IMR-90 (cell line): ENCODE data around the gene RALGPS1. TPM values are rescaled to one million over a fixed set of nuclear protein-coding genes. Genes with fewer than 3 reads are reported as not detected.

Experiments used
- ATAC-seq: fragments of 200-7000 bp; cut with Tn5 transposase; 2 replicates; pipeline ENCODE4 v1.9.1; 2020; ENCODE audit warnings: low read depth, mild to moderate bottlenecking, moderate library complexity
- BruUV-seq: library from RNA; stranded (reverse); fragments of 400-500 nt; replicated peaks from 2 replicates; lab custom pipeline; 2021; lab: Mats Ljungman, UMichigan
- CTCF ChIA-PET: fragments of 300-600 bp; formaldehyde crosslinking; extraction: SDS; loops from one replicate; lab custom pipeline; 2021; ENCODE audit warnings: antibody characterized with exemption; lab: Yijun Ruan, JAX
- POLR2A ChIA-PET: fragments of 300-600 bp; sonication (Branson Sonifier 250); formaldehyde crosslinking; loops from one replicate; lab custom pipeline; 2022; ENCODE audit warnings: antibody characterized with exemption; ENCODE audit not compliant: unreplicated experiment; lab: Charles Lee
- DNase-seq: peaks from one replicate; pipeline ENCODE4 v3.0.0; 2013
- H2AFZ ChIP-seq: replicated peaks from 2 replicates; pipeline ENCODE3; 2013; ENCODE audit warnings: low read length, mild to moderate bottlenecking; ENCODE audit not compliant: poor library complexity
- H2AK5ac ChIP-seq: 2 replicates; pipeline ENCODE4 v1.6.1; 2013; ENCODE audit warnings: low read depth, low read length, inconsistent platforms
- H2AK9ac ChIP-seq: replicated peaks from 2 replicates; pipeline ENCODE3; 2013; ENCODE audit warnings: mild to moderate bottlenecking, low read depth, low read length, moderate library complexity; ENCODE audit not compliant: poor library complexity
- H2BK120ac ChIP-seq: 2 replicates; pipeline ENCODE4 v1.6.1; 2013; ENCODE audit warnings: low read depth, low read length, inconsistent platforms
- H2BK15ac ChIP-seq: 3 replicates; pipeline ENCODE4 v1.6.1; 2013; ENCODE audit warnings: low read depth, low read length, inconsistent platforms
- H2BK20ac ChIP-seq: 2 replicates; pipeline ENCODE4 v1.6.1; 2013; ENCODE audit warnings: low read depth, mild to moderate bottlenecking, inconsistent platforms, low read length, moderate library complexity
- H2BK5ac ChIP-seq: 2 replicates; pipeline ENCODE4 v1.6.1; 2013; ENCODE audit warnings: mild to moderate bottlenecking, low read depth, low read length, inconsistent platforms; ENCODE audit not compliant: poor library complexity, severe bottlenecking
- H3K14ac ChIP-seq: replicated peaks from 2 replicates; pipeline ENCODE4 v1.6.1; 2013; ENCODE audit warnings: low read depth, low read length, inconsistent platforms
- H3K18ac ChIP-seq: 2 replicates; pipeline ENCODE4 v1.6.1; 2013; ENCODE audit warnings: low read depth, low read length, control low read depth
- H3K23ac ChIP-seq: 2 replicates; pipeline ENCODE4 v1.6.1; 2013; ENCODE audit warnings: low read depth, low read length, inconsistent platforms
- H3K27ac ChIP-seq: 2 replicates; pipeline ENCODE4 v1.5.1; 2013; ENCODE audit warnings: mild to moderate bottlenecking, control low read depth, low read length; ENCODE audit not compliant: insufficient read depth
- H3K27me3 ChIP-seq: 2 replicates; pipeline ENCODE4 v1.6.1; 2013; ENCODE audit warnings: low read length; ENCODE audit not compliant: control insufficient read depth, insufficient read depth
- H3K36me3 ChIP-seq: 2 replicates; pipeline ENCODE4 v1.6.1; 2013; ENCODE audit warnings: low read length, mixed read lengths; ENCODE audit not compliant: control insufficient read depth, insufficient read depth
- H3K4ac ChIP-seq: 2 replicates; pipeline ENCODE4 v1.6.1; 2013; ENCODE audit warnings: low read depth, low read length, inconsistent platforms
- H3K4me1 ChIP-seq: 2 replicates; pipeline ENCODE4 v1.6.1; 2013; ENCODE audit warnings: low read length, mixed read lengths; ENCODE audit not compliant: control insufficient read depth, insufficient read depth
- H3K4me2 ChIP-seq: 2 replicates; pipeline ENCODE4 v1.6.1; 2013; ENCODE audit warnings: low read depth, mild to moderate bottlenecking, control low read depth, low read length, moderate library complexity
- H3K4me3 ChIP-seq: 2 replicates; pipeline ENCODE4 v1.5.1; 2013; ENCODE audit warnings: low read depth, mild to moderate bottlenecking, control low read depth, low read length, moderate library complexity; ENCODE audit not compliant: insufficient read depth
- H3K56ac ChIP-seq: 2 replicates; pipeline ENCODE4 v1.6.1; 2013; ENCODE audit warnings: low read length, inconsistent platforms; ENCODE audit not compliant: insufficient read depth; ENCODE audit errors: extremely low read depth
- H3K79me1 ChIP-seq, 2 experiments: 2 replicates each; pipeline ENCODE4 v1.6.1; 2013; ENCODE audit warnings: low read length in 2 of 2, inconsistent platforms in 1 of 2, low read depth in 1 of 2
- H3K9ac ChIP-seq: 2 replicates; pipeline ENCODE4 v1.6.1; 2013; ENCODE audit warnings: low read depth, low read length, control low read depth
- H3K9me1 ChIP-seq: 2 replicates; pipeline ENCODE4 v1.6.1; 2013; ENCODE audit warnings: low read length, inconsistent platforms; ENCODE audit not compliant: insufficient read depth
- H3K9me3 ChIP-seq: 2 replicates; pipeline ENCODE4 v1.6.1; 2013; ENCODE audit warnings: low read length; ENCODE audit not compliant: control insufficient read depth, insufficient read depth
- H4K20me1 ChIP-seq: 2 replicates; pipeline ENCODE4 v1.6.1; 2013; ENCODE audit warnings: low read length, inconsistent platforms; ENCODE audit not compliant: insufficient read depth
- H4K5ac ChIP-seq: 2 replicates; pipeline ENCODE4 v1.6.1; 2013; ENCODE audit warnings: mild to moderate bottlenecking, low read depth, low read length, control low read depth
- H4K8ac ChIP-seq, 2 experiments: 2 replicates each; pipeline ENCODE4 v1.6.1; 2013; ENCODE audit warnings: low read depth in 2 of 2, low read length in 2 of 2, control low read depth in 1 of 2, inconsistent platforms in 1 of 2
- H4K91ac ChIP-seq: 2 replicates; pipeline ENCODE4 v1.6.1; 2013; ENCODE audit warnings: low read depth, low read length, inconsistent platforms; ENCODE audit not compliant: insufficient read depth
- BHLHE40 ChIP-seq: fragments of 150-350 bp; IDR thresholded peaks from 2 replicates; pipeline ENCODE4 v1.6.1; 2016; ENCODE audit warnings: mild to moderate bottlenecking, low read depth, low read length
- CEBPB ChIP-seq: IDR thresholded peaks from 2 replicates; pipeline ENCODE4 v1.6.1; 2012; ENCODE audit warnings: low read depth, low read length, improper control_type of control experiment
- CHD1 ChIP-seq: IDR thresholded peaks from 2 replicates; pipeline ENCODE4 v1.6.1; 2012; ENCODE audit warnings: low read depth, low read length, improper control_type of control experiment
- FOS ChIP-seq: fragments of 150-350 bp; IDR thresholded peaks from 2 replicates; pipeline ENCODE4 v1.6.1; 2016; ENCODE audit warnings: low read depth, low read length
- MAFK ChIP-seq: IDR thresholded peaks from 2 replicates; pipeline ENCODE4 v1.6.1; 2012; ENCODE audit warnings: low read depth, low read length, improper control_type of control experiment
- MAZ ChIP-seq: IDR thresholded peaks from 2 replicates; pipeline ENCODE4 v1.6.1; 2012; ENCODE audit warnings: low read depth, mild to moderate bottlenecking, low read length, improper control_type of control experiment, moderate library complexity, borderline replicate concordance
- MXI1 ChIP-seq: IDR thresholded peaks from 2 replicates; pipeline ENCODE4 v1.6.1; 2012; ENCODE audit warnings: low read depth, mild to moderate bottlenecking, low read length, moderate library complexity, borderline replicate concordance
- NFE2L2 ChIP-seq: fragments of 150-350 bp; IDR thresholded peaks from 2 replicates; pipeline ENCODE4 v1.6.1; 2016; ENCODE audit warnings: low read depth, mild to moderate bottlenecking, low read length
- POLR2A ChIP-seq: IDR thresholded peaks from 2 replicates; pipeline ENCODE4 v1.6.1; 2012; ENCODE audit warnings: mild to moderate bottlenecking, low read depth, low read length
- RAD21 ChIP-seq: IDR thresholded peaks from 2 replicates; pipeline ENCODE4 v1.6.1; 2012; ENCODE audit warnings: low read length, improper control_type of control experiment
- RCOR1 ChIP-seq: IDR thresholded peaks from 2 replicates; pipeline ENCODE4 v1.6.1; 2012; ENCODE audit warnings: mild to moderate bottlenecking, low read length, improper control_type of control experiment; ENCODE audit not compliant: insufficient replicate concordance
- RFX5 ChIP-seq: IDR thresholded peaks from 2 replicates; pipeline ENCODE4 v1.8.0; 2012; ENCODE audit warnings: low read depth, mild to moderate bottlenecking, low read length, moderate library complexity
- SMC3 ChIP-seq: fragments of 150-350 bp; IDR thresholded peaks from 2 replicates; pipeline ENCODE4 v1.6.1; 2016; ENCODE audit warnings: low read depth, mild to moderate bottlenecking, antibody characterized with exemption, low read length, moderate library complexity
- USF2 ChIP-seq: fragments of 150-350 bp; IDR thresholded peaks from 2 replicates; pipeline ENCODE4 v1.6.1; 2017; ENCODE audit warnings: mild to moderate bottlenecking, antibody characterized with exemption, low read length, low read depth
- WGBS, 2 experiments: methylation state at CpG; one replicate each; pipeline versions ENCODE4 v1.1.5 to v1.1.7; 2013; ENCODE audit warnings: missing lambda C conversion rate in 2 of 2; ENCODE audit not compliant: insufficient read length in 1 of 2; ENCODE audit errors: extremely low coverage in 2 of 2; 5-methylcytosine and 5-hydroxymethylcytosine counted together
- dilution Hi-C: fragments of 300-500 bp; cut with HindIII; formaldehyde crosslinking; loops from one replicate; pipeline ENCODE4 v1.14.3; 2018; ENCODE audit warnings: low sequenced_read_pairs; ENCODE audit not compliant: unreplicated experiment
- in situ Hi-C: fragments of 300-500 bp; cut with MboI; formaldehyde crosslinking; loops from 3 replicates; pipeline ENCODE4 v1.14.3; 2019; ENCODE audit warnings: low sequenced_read_pairs, inconsistent platforms, mixed read lengths
- intact Hi-C: fragments of 100-400 bp; cut with micrococcal nuclease; formaldehyde crosslinking; loops from 2 replicates; pipeline ENCODE4 v1.10.0; 2022
- polyA plus RNA-seq, 3 experiments: library from polyadenylated mRNA; depleted of rRNA; stranded (reverse); fragments of >200 nt; gene quantifications; 2 replicates each; pipeline ENCODE4 v1.2.3, GENCODE V29; 2012; ENCODE audit warnings: low replicate concordance in 1 of 3
- total RNA-seq: library from RNA; depleted of rRNA; stranded (reverse); fragments of >200 nt; gene quantifications from 2 replicates; pipeline ENCODE4 v1.2.3, GENCODE V29; 2012
- TF ChIP-seq, protein P1 (sequence below): fragments of 150-350 bp; IDR thresholded peaks from 2 replicates; pipeline ENCODE4 v1.6.1; 2016; ENCODE audit warnings: low read depth, mild to moderate bottlenecking, low read length, moderate library complexity, borderline replicate concordance
- TF ChIP-seq, protein P2 (sequence below): conservative IDR thresholded peaks from 2 replicates; pipeline ENCODE4 v1.5.1; 2012; ENCODE audit warnings: mild to moderate bottlenecking, low read depth, low read length, improper control_type of control experiment

RALGPS1 gene
- total and polyA plus RNA-seq, 2 of the 4 experiments (the other 2 are of a cell fraction) = 0.90 to 2.8 TPM

DNA sequence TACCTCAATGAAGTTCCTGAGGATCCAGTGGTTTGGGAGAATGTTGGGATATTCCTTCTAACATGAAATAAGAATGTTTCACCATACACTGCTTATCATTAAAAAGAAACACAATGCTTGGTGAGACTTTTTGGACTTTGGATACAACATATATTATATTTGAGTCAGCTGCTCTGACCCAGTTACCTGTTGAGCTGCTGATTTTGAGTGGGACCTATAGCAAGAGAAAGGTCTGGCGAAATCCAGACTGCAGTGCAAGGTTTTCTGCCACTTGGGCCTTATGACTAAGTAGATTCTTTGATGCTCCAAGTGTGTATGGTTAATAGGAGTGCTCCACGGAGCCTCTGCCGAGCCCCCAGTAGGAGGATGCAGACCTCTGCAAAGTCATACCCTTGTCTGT lies 10.0 kb upstream of the RALGPS1 start:
- H3K9me1 ChIP-seq = no peaks in the 10 kb centered on the region
- intact Hi-C loops (no loop called here), dilution Hi-C loops (no loop called here), in situ Hi-C loops (no loop called here)
- TF ChIP-seq, protein P1, sequence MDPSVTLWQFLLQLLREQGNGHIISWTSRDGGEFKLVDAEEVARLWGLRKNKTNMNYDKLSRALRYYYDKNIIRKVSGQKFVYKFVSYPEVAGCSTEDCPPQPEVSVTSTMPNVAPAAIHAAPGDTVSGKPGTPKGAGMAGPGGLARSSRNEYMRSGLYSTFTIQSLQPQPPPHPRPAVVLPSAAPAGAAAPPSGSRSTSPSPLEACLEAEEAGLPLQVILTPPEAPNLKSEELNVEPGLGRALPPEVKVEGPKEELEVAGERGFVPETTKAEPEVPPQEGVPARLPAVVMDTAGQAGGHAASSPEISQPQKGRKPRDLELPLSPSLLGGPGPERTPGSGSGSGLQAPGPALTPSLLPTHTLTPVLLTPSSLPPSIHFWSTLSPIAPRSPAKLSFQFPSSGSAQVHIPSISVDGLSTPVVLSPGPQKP = no peak
- TF ChIP-seq NFE2L2 (no peak), MXI1 (no peak), RFX5 (no peak), MAZ (no peak), BHLHE40 (no peak), RCOR1 (no peak), MAFK (no peak), POLR2A (no peak), USF2 (no peak), SMC3 (no peak), CHD1 (no peak), FOS (no peak), CEBPB (no peak), RAD21 (no peak)
- TF ChIP-seq, protein P2, sequence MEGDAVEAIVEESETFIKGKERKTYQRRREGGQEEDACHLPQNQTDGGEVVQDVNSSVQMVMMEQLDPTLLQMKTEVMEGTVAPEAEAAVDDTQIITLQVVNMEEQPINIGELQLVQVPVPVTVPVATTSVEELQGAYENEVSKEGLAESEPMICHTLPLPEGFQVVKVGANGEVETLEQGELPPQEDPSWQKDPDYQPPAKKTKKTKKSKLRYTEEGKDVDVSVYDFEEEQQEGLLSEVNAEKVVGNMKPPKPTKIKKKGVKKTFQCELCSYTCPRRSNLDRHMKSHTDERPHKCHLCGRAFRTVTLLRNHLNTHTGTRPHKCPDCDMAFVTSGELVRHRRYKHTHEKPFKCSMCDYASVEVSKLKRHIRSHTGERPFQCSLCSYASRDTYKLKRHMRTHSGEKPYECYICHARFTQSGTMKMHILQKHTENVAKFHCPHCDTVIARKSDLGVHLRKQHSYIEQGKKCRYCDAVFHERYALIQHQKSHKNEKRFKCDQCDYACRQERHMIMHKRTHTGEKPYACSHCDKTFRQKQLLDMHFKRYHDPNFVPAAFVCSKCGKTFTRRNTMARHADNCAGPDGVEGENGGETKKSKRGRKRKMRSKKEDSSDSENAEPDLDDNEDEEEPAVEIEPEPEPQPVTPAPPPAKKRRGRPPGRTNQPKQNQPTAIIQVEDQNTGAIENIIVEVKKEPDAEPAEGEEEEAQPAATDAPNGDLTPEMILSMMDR = no peak
- H3K18ac ChIP-seq = no peak overlapping the region
- no peaks in the 10 kb centered on the region for H4K20me1 ChIP-seq
- H2BK15ac ChIP-seq = no peak overlapping the region
- WGBS, 2 experiments = no CpG with 5 or more reads among the region's 3 CpGs
- peaks cover 32% of the 10 kb centered on the region for H3K27me3 ChIP-seq
- H3K79me1 ChIP-seq = no peaks in the 10 kb centered on the region
- POLR2A ChIA-PET = no interaction called here
- H3K14ac ChIP-seq = no peak overlapping the region
- no peak overlapping the region for H2AK9ac ChIP-seq
- no peaks in the 10 kb centered on the region for H3K4me1 ChIP-seq
- no peak overlapping the region for H2BK120ac ChIP-seq
- CTCF ChIA-PET = no interaction called here
- no TSS peak for BruUV-seq
- no peak overlapping the region for H3K23ac ChIP-seq
- no peak overlapping the region for H2AK5ac ChIP-seq
- no peak overlapping the region for H2BK5ac ChIP-seq
- no peak overlapping the region for H4K8ac ChIP-seq
- H3K4ac ChIP-seq = no peak overlapping the region
- H2AFZ ChIP-seq = no peak overlapping the region
- ATAC-seq (no peak), DNase-seq (no peak)
- no peak overlapping the region for H3K4me3 ChIP-seq
- H3K9ac ChIP-seq = no peak overlapping the region
- no peaks in the 10 kb centered on the region for H3K36me3 ChIP-seq
- no peak overlapping the region for H3K27ac ChIP-seq
- H3K4me2 ChIP-seq = no peak overlapping the region
- peaks cover 7% of the 10 kb centered on the region for H3K9me3 ChIP-seq
- H4K5ac ChIP-seq = no peak overlapping the region
- no peak overlapping the region for H3K56ac ChIP-seq
- no peak overlapping the region for H4K91ac ChIP-seq
- no peak overlapping the region for H2BK20ac ChIP-seq
